22Rv1 (cell line): ENCODE results near the gene STIM1.

Experiments used
- H3K27ac ChIP-seq: fragments of 450-650 bp; 2 replicates; pipeline ENCODE4 v1.5.1; 2017
- ZFX ChIP-seq: fragments of 450-650 bp; IDR thresholded peaks from 2 replicates; pipeline ENCODE4 v1.6.1; 2017; ENCODE audit warnings: antibody characterized with exemption, borderline replicate concordance
- TF ChIP-seq, protein P1 (sequence below): fragments of 450-650 bp; IDR thresholded peaks from 2 replicates; pipeline ENCODE4 v1.5.1; 2017; ENCODE audit warnings: mild to moderate bottlenecking

STIM1 gene

DNA sequence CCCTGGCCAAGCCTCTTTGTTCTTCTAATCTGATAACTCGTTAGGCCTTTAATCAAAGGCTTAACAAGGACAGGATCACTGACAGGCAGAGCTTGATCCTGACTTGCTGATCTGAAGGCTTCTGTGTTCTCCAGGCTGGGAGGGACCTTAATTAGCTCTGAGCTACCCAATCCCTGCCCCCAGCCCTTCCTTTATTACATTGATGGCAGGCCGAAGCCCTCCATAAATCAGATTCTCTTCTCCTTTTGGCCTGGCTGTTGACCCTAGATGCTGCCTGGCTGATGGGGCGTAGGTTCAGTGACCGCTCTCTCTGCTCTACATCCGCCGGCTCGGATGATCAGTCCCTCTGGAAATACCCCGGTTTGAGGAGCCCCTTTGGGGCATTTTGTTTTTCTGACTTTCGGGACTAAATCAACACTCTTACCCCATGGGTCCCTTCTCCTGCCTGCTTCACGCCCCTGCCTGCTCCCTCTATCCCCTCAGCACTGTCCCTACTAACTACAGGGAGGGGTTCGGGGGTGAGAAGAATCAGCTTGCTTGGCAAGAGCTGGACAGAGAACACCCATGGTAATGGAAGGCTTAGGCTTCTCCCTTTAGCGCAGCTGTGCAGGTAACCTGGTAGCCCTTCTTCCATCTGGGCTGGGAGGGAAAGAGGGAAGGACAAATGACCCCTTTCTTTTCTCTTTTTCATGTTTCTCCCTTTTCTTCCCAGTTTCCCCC lies 229.1 kb downstream of the STIM1 start:
- no peak overlapping the region for H3K27ac ChIP-seq

DNA sequence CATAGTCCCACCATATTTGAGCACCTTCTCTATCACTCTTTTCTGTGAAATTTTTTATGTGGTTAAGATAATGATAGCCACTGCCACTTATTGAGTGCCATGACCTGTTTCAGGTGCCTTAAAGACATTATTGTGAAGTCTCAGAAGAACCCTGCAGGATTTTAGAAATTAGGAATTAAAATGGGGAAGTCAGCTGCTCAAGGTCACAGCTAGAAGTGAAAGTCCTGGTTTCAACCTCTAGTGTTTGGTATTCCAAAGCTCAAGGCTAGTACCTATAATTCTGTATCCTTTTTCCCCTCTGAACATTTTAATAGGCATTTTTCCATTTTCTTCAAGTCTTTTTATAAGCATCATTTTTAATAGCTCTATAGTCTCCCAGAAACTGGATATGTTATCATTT lies 230.1 kb downstream of the STIM1 start:
- peak overlapping the region; percentile 46 for H3K27ac ChIP-seq
- TF ChIP-seq ZFX: no peak
- TF ChIP-seq, protein P1, sequence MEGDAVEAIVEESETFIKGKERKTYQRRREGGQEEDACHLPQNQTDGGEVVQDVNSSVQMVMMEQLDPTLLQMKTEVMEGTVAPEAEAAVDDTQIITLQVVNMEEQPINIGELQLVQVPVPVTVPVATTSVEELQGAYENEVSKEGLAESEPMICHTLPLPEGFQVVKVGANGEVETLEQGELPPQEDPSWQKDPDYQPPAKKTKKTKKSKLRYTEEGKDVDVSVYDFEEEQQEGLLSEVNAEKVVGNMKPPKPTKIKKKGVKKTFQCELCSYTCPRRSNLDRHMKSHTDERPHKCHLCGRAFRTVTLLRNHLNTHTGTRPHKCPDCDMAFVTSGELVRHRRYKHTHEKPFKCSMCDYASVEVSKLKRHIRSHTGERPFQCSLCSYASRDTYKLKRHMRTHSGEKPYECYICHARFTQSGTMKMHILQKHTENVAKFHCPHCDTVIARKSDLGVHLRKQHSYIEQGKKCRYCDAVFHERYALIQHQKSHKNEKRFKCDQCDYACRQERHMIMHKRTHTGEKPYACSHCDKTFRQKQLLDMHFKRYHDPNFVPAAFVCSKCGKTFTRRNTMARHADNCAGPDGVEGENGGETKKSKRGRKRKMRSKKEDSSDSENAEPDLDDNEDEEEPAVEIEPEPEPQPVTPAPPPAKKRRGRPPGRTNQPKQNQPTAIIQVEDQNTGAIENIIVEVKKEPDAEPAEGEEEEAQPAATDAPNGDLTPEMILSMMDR: no peak

More for the DNA sequence above, 229.1 kb downstream of the STIM1 start:
- no peak for TF ChIP-seq ZFX
- TF ChIP-seq, protein P1: no peak

DNA sequence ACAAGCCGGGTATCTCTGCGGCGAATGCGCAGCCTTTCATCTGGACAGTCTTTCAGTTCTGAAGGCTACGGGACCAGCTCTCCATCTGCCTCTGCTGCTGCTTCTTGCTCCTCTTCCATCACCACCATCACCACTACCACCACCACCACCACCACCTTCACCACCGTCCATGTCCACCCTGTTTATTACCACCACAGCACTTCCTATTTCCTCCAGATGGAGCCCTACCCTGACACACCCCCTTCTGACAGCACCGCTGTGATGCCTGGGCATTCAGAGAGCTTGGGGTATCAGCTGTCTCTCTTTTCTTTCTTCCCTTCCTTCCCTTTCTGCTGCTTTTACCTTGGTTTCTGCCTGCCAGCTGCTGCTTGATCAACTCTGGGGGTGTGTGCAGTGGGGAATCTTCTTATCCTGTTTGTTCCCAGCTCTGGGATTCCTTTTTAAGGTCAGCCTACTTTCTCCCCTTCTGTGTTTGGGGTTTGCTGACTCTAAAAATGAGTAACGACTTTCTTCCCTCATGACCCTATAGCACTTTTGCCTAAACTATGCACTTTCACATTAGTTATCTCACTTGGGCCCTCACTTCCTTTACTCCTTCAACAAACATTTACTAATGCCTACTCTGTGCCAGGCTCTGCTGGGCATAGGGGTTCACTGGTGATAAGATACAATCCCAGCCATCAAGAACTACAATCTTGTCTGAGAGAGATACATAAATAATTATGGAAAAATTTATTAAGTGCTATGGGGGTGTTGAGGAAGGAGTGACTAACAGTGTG lies 231.3 kb downstream of the STIM1 start:
- TF ChIP-seq ZFX: no peak
- TF ChIP-seq, protein P1: no peak
- peak overlapping the region; percentile 46 for H3K27ac ChIP-seq

DNA sequence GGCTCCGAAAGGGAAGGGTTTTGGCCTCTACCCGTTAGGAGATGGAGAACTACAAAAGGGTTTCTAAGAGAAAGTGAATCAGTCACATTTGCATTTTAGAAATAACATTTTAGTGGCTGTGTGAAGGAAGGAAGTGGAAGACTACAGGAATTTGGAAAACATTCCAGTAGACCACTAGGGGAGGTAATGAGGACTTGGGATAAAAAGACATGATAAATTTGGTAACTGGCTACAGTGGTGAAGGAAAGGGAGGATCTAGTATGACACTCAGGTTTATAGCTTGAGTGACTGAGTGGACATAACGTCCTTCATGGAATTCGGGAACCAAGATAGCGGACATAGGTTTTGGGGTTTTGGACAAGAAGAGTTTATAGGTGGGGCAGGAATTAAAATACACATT lies 232.1 kb downstream of the STIM1 start:
- H3K27ac ChIP-seq: no peak overlapping the region
- TF ChIP-seq, protein P1: no peak
- no peak for TF ChIP-seq ZFX

DNA sequence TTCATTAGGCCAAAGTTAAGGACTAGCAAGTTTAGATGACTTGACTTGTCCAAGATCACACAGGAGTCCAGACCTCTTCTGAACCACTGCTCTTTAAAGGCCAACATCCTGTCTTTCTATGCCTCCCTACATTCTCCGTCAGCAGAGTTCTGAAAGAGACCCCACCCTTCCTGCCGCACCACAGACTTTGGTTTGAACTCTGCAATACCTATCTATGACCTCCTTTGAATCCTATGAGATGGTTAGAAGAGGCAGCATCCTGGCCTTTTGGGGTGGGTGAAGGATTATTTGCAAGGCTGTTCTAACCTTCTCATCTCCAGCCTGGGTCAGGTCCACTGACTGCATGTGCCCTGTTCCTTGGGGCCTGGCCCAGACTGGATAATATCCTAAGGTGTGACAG lies 234.8 kb downstream of the STIM1 start:
- H3K27ac ChIP-seq: no peak overlapping the region
- no peak for TF ChIP-seq ZFX

DNA sequence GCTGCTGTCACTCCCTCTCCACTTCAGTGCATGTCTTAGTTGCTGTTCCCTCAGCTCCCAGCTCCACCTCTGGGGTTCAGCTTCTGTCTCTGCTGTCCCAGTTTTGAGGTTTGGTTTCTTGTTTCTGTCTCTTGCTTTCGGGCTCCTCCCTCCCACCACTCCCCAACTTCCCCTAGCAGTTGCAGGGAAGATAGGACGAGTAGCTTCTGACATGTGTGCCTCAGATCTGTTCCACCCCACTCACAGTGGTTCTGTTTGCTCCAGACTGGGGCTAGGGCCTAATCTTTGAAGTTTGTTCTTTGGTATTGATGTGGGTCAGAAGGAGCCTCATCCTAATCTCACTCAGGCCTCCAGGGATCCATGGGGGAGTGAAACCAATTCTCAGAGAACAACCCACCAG lies 236.6 kb downstream of the STIM1 start:
- TF ChIP-seq ZFX: no peak
- TF ChIP-seq, protein P1: no peak
- H3K27ac ChIP-seq: no peak overlapping the region

DNA sequence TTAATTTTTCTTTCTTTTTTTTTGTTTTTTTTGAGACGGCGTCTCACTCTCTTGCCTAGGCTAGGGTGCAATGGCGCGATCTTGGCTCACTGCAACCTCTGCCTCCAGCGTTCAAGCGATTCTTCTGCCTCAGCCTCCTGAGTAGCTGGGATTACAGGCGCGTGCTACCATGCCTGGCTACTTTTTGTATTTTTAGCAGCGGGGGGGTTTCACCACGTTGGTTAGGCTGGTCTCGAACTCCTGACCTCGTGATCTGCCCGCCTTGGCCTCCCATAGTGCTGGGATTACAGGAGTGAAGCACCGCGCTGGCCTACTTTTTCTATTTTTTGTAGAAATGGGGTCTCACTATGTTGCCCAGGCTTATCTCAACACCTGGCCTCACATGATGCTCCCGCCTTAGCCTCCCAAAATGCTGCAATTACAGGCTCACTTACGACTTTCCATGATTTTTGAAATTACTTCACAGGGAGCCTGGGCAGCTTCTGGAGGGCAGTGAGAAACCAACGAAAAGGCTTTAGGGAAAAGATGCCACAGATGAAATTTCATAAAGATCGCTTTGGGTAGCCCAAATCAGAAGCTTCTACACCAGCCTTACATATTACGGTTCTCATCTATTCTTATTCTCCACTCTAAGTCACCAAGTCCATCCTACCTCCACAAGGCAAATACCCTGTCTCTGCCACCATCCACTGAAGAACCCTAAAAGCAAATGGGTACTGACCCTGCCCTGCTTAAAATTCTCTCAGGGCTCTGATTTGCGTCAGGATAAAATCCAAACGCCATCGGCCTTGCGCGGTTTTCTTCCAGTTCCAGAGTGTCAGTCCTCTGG lies 238.3 kb downstream of the STIM1 start:
- H3K27ac ChIP-seq: peak overlapping the region; percentile 93
- TF ChIP-seq, protein P1: no peak
- no peak for TF ChIP-seq ZFX
